ENCODE measurements around the gene COX15.
"Not testable (repeated sequence)": the region's sequence is repeated elsewhere in the genome, so short reads cannot be mapped to it uniquely, and the experiment has no call there.

Gene COX15

GRCh38 chr10:99754670-99755069 is 22.7 kb upstream of the COX15 start:
- H3K4me3 ChIP-seq (ENCODE audit: low read length, poor library complexity, severe bottlenecking): no peak overlapping the region
- no peaks in the 10 kb centered on the region for H3K4me1 ChIP-seq (ENCODE audit: insufficient read depth, low read length, poor library complexity, severe bottlenecking)
- no peaks in the 10 kb centered on the region for H4K20me1 ChIP-seq (ENCODE audit: insufficient read depth, low read length, poor library complexity, severe bottlenecking)
- no peaks in the 10 kb centered on the region for H3K79me2 ChIP-seq (ENCODE audit: insufficient read depth, low read length)
- no peak overlapping the region for H3K9ac ChIP-seq (ENCODE audit: low read depth, low read length, poor library complexity, severe bottlenecking)
- no peak overlapping the region for H2AFZ ChIP-seq (ENCODE audit: low read length)
- no peaks in the 10 kb centered on the region for H3F3A ChIP-seq (ENCODE audit: low read depth)
- TF ChIP-seq EZH2phosphoT487 (IDR thresholded peaks at IDR 0.05; ENCODE audit: borderline replicate concordance): no peak
- TF ChIP-seq, protein P1, sequence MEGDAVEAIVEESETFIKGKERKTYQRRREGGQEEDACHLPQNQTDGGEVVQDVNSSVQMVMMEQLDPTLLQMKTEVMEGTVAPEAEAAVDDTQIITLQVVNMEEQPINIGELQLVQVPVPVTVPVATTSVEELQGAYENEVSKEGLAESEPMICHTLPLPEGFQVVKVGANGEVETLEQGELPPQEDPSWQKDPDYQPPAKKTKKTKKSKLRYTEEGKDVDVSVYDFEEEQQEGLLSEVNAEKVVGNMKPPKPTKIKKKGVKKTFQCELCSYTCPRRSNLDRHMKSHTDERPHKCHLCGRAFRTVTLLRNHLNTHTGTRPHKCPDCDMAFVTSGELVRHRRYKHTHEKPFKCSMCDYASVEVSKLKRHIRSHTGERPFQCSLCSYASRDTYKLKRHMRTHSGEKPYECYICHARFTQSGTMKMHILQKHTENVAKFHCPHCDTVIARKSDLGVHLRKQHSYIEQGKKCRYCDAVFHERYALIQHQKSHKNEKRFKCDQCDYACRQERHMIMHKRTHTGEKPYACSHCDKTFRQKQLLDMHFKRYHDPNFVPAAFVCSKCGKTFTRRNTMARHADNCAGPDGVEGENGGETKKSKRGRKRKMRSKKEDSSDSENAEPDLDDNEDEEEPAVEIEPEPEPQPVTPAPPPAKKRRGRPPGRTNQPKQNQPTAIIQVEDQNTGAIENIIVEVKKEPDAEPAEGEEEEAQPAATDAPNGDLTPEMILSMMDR (conservative IDR thresholded peaks at IDR 0.05; ENCODE audit: low read length): no peak
- peaks cover 63% of the 10 kb centered on the region for H3K36me3 ChIP-seq (ENCODE audit: insufficient read depth, low read length)
- H3K4me2 ChIP-seq (ENCODE audit: low read depth, low read length, poor library complexity, severe bottlenecking): no peak overlapping the region
- no peaks in the 10 kb centered on the region for H3K27me3 ChIP-seq (ENCODE audit: insufficient read depth, low read length, poor library complexity, severe bottlenecking)
- H3K9me2 ChIP-seq (replicated peaks; ENCODE audit: low read depth, low read length): no peaks in the 10 kb centered on the region
- H3K9me3 ChIP-seq (ENCODE audit: insufficient read depth, low read depth, low read length): no peaks in the 10 kb centered on the region

DNA sequence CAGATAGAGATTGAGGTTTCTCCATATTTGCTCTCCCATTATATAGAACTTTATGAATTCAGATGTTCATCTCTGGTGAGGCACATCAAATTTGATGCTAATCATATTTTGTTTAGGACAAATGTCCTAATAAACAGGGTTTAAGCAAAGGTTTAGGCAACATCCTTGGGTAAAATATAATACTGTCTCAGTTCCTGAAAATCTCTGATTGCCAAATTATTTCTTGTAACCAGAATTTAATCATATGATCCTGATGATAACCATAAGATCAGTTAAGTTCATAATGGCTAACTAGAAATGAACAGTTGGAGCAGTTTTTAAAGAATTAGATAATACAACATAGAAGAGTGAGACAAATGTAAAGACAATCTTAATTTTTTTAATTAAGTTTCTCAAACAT is 18.7 kb upstream of the COX15 start:
- no peak for TF ChIP-seq EZH2phosphoT487 (IDR thresholded peaks at IDR 0.05; ENCODE audit: borderline replicate concordance)
- TF ChIP-seq, protein P1 (conservative IDR thresholded peaks at IDR 0.05; ENCODE audit: low read length): no peak
- Histone ChIP-seq H4K20me1 (ENCODE audit: insufficient read depth, low read length, poor library complexity, severe bottlenecking) (no peaks in the 10 kb centered on the region), H3K4me2 (ENCODE audit: low read depth, low read length, poor library complexity, severe bottlenecking) (no peak overlapping the region), H2AFZ (ENCODE audit: low read length) (no peak overlapping the region), H3K9me2 (replicated peaks; ENCODE audit: low read depth, low read length) (no peaks in the 10 kb centered on the region), H3K4me3 (ENCODE audit: low read length, poor library complexity, severe bottlenecking) (no peak overlapping the region), H3K27me3 (ENCODE audit: insufficient read depth, low read length, poor library complexity, severe bottlenecking) (no peaks in the 10 kb centered on the region), H3K36me3 (ENCODE audit: insufficient read depth, low read length) (peaks cover 77% of the 10 kb centered on the region), H3K79me2 (ENCODE audit: insufficient read depth, low read length) (peaks cover 4% of the 10 kb centered on the region; the same call in 1 of the 2 replicates), H3K4me1 (ENCODE audit: insufficient read depth, low read length, poor library complexity, severe bottlenecking) (peaks cover 4% of the 10 kb centered on the region), H3F3A (ENCODE audit: low read depth) (no peaks in the 10 kb centered on the region), H3K9me3 (ENCODE audit: insufficient read depth, low read depth, low read length) (no peaks in the 10 kb centered on the region), H3K9ac (ENCODE audit: low read depth, low read length, poor library complexity, severe bottlenecking) (no peak overlapping the region)

GRCh38 chr10:99748823-99749451 is 17.0 kb upstream of the COX15 start:
- H3K9ac ChIP-seq (ENCODE audit: low read depth, low read length, poor library complexity, severe bottlenecking): no peak overlapping the region
- no peaks in the 10 kb centered on the region for H3K27me3 ChIP-seq (ENCODE audit: insufficient read depth, low read length, poor library complexity, severe bottlenecking)
- no peaks in the 10 kb centered on the region for H3K9me2 ChIP-seq (replicated peaks; ENCODE audit: low read depth, low read length)
- TF ChIP-seq, protein P1 (conservative IDR thresholded peaks at IDR 0.05; ENCODE audit: low read length): no peak
- no peak for TF ChIP-seq EZH2phosphoT487 (IDR thresholded peaks at IDR 0.05; ENCODE audit: borderline replicate concordance)
- H3K4me2 ChIP-seq (ENCODE audit: low read depth, low read length, poor library complexity, severe bottlenecking): no peak overlapping the region
- H3K9me3 ChIP-seq (ENCODE audit: insufficient read depth, low read depth, low read length): no peaks in the 10 kb centered on the region
- no peak overlapping the region for H3K4me3 ChIP-seq (ENCODE audit: low read length, poor library complexity, severe bottlenecking)
- H3F3A ChIP-seq (ENCODE audit: low read depth): no peaks in the 10 kb centered on the region
- no peak overlapping the region for H2AFZ ChIP-seq (ENCODE audit: low read length)
- no peaks in the 10 kb centered on the region for H4K20me1 ChIP-seq (ENCODE audit: insufficient read depth, low read length, poor library complexity, severe bottlenecking)
- H3K36me3 ChIP-seq (ENCODE audit: insufficient read depth, low read length): peaks cover 73% of the 10 kb centered on the region
- H3K79me2 ChIP-seq (ENCODE audit: insufficient read depth, low read length): peaks cover 4% of the 10 kb centered on the region; the same call in 1 of the 2 replicates
- peaks cover 4% of the 10 kb centered on the region for H3K4me1 ChIP-seq (ENCODE audit: insufficient read depth, low read length, poor library complexity, severe bottlenecking)

GRCh38 chr10:99746166-99746565 is 14.2 kb upstream of the COX15 start:
- H3K9me2 ChIP-seq (replicated peaks; ENCODE audit: low read depth, low read length); H3K4me2 ChIP-seq (ENCODE audit: low read depth, low read length, poor library complexity, severe bottlenecking); H3F3A ChIP-seq (ENCODE audit: low read depth); H4K20me1 ChIP-seq (ENCODE audit: insufficient read depth, low read length, poor library complexity, severe bottlenecking); H3K4me1 ChIP-seq (ENCODE audit: insufficient read depth, low read length, poor library complexity, severe bottlenecking); H3K9me3 ChIP-seq (ENCODE audit: insufficient read depth, low read depth, low read length); H2AFZ ChIP-seq (ENCODE audit: low read length); H3K79me2 ChIP-seq (ENCODE audit: insufficient read depth, low read length); H3K9ac ChIP-seq (ENCODE audit: low read depth, low read length, poor library complexity, severe bottlenecking); H3K4me3 ChIP-seq (ENCODE audit: low read length, poor library complexity, severe bottlenecking); H3K27me3 ChIP-seq (ENCODE audit: insufficient read depth, low read length, poor library complexity, severe bottlenecking): not testable (repeated sequence)
- H3K36me3 ChIP-seq (ENCODE audit: insufficient read depth, low read length): peaks cover 81% of the 10 kb centered on the region
